HepG2 (cell line): ENCODE measurements around the gene HDHD3. TPM values are rescaled to one million over a fixed set of nuclear protein-coding genes. Genes with fewer than 3 reads are reported as not detected.

ENCODE experiments used
- CCDC6 ChIP-seq: sonication (generic); formaldehyde crosslinking; IDR thresholded peaks from 2 replicates; pipeline ENCODE4 v1.8.1; 2022; ENCODE audit warnings: mild to moderate bottlenecking, missing genetic modification reagents, moderate library complexity
- ELF1 ChIP-seq: sonication (generic); formaldehyde crosslinking; IDR thresholded peaks from 2 replicates; pipeline ENCODE4 v1.4.0; 2020; ENCODE audit warnings: missing genetic modification reagents
- FLYWCH1 ChIP-seq: sonication (generic); formaldehyde crosslinking; IDR thresholded peaks from 2 replicates; pipeline ENCODE4 v1.8.1; 2023; ENCODE audit warnings: mild to moderate bottlenecking, missing genetic modification reagents
- GLI4 ChIP-seq: sonication (generic); formaldehyde crosslinking; IDR thresholded peaks from 2 replicates; pipeline ENCODE4 v1.5.1; 2020; ENCODE audit warnings: missing genetic modification reagents, mild to moderate bottlenecking, moderate library complexity, borderline replicate concordance
- HNF1B ChIP-seq: sonication (generic); formaldehyde crosslinking; IDR thresholded peaks from 2 replicates; pipeline ENCODE4 v1.5.1; 2020; ENCODE audit warnings: mild to moderate bottlenecking, moderate library complexity, missing genetic modification reagents
- HOXA9 ChIP-seq: sonication (generic); formaldehyde crosslinking; IDR thresholded peaks from 2 replicates; pipeline ENCODE4 v1.8.1; 2022; ENCODE audit warnings: missing genetic modification reagents, mild to moderate bottlenecking, moderate library complexity, borderline replicate concordance
- KLF12 ChIP-seq: sonication (generic); formaldehyde crosslinking; IDR thresholded peaks from 2 replicates; pipeline ENCODE4 v1.4.0; 2020; ENCODE audit warnings: missing genetic modification reagents, borderline replicate concordance
- MAF1 ChIP-seq: sonication (generic); formaldehyde crosslinking; IDR thresholded peaks from 2 replicates; pipeline ENCODE4 v1.5.0; 2020; ENCODE audit warnings: missing genetic modification reagents, borderline replicate concordance
- MXI1 ChIP-seq: IDR thresholded peaks from 3 replicates; pipeline ENCODE4 v1.6.1; 2012; ENCODE audit warnings: low read depth, low read length, inconsistent platforms, borderline replicate concordance
- NFE2L2 ChIP-seq: fragments of 150-350 bp; IDR thresholded peaks from 2 replicates; pipeline ENCODE4 v1.6.1; 2014; ENCODE audit warnings: low read length
- POLR2G ChIP-seq: fragments of 200-400 bp; formaldehyde crosslinking; IDR thresholded peaks from 2 replicates; pipeline ENCODE4 v1.6.1; 2018; ENCODE audit warnings: mild to moderate bottlenecking, low read depth, low read length, moderate library complexity
- REL ChIP-seq: sonication (generic); formaldehyde crosslinking; conservative IDR thresholded peaks from 2 replicates; pipeline ENCODE4 v1.8.0; 2022; ENCODE audit warnings: mild to moderate bottlenecking, missing genetic modification reagents, moderate library complexity
- SP2 ChIP-seq: sonication (generic); formaldehyde crosslinking; IDR thresholded peaks from 2 replicates; pipeline ENCODE4 v1.5.1; 2020; ENCODE audit warnings: mild to moderate bottlenecking, missing genetic modification reagents
- TAF1 ChIP-seq: sonication (generic); formaldehyde crosslinking; IDR thresholded peaks from 2 replicates; pipeline ENCODE4 v1.4.0; 2020; ENCODE audit warnings: missing genetic modification reagents
- ZNF274 ChIP-seq: sonication (generic); formaldehyde crosslinking; IDR thresholded peaks from 2 replicates; pipeline ENCODE4 v1.5.1; 2020; ENCODE audit warnings: mild to moderate bottlenecking, missing genetic modification reagents
- ZNF543 ChIP-seq: sonication (generic); formaldehyde crosslinking; IDR thresholded peaks from 2 replicates; pipeline ENCODE4 v1.4.0; 2020; ENCODE audit warnings: mild to moderate bottlenecking, missing genetic modification reagents
- ZNF546 ChIP-seq: sonication (generic); formaldehyde crosslinking; conservative IDR thresholded peaks from 2 replicates; pipeline ENCODE4 v1.8.1; 2023; ENCODE audit warnings: mild to moderate bottlenecking, missing genetic modification reagents
- ZNF605 ChIP-seq: sonication (generic); formaldehyde crosslinking; IDR thresholded peaks from 2 replicates; pipeline ENCODE4 v1.8.0; 2022; ENCODE audit warnings: mild to moderate bottlenecking, missing genetic modification reagents
- ZNF615 ChIP-seq: sonication (generic); formaldehyde crosslinking; IDR thresholded peaks from 2 replicates; pipeline ENCODE4 v1.5.0; 2020; ENCODE audit warnings: mild to moderate bottlenecking, missing genetic modification reagents, borderline replicate concordance
- polyA plus RNA-seq, 8 experiments: library from polyadenylated mRNA; depleted of rRNA in 3 of 8; stranded (reverse) in 7 of 8; unstranded in 1 of 8; fragments of >200 nt; fragmentation: Illumina TruSeq in 4 of 8; extraction: Trizol in 4 of 8; gene quantifications; 2 replicates each; pipeline versions ENCODE4 v1.2.1 to v1.2.3, GENCODE V29; 2011 to 2016; ENCODE audit warnings: low read depth in 4 of 8, missing spikeins in 1 of 8, mixed read lengths in 1 of 8; ENCODE audit not compliant: insufficient read depth in 1 of 8
- total RNA-seq, 5 experiments: library from RNA; depleted of rRNA; stranded (reverse); fragments of >200 nt; fragmentation: Illumina TruSeq; extraction: Trizol; gene quantifications; 2 replicates each; pipeline ENCODE4 v1.2.3, GENCODE V29; 2016; ENCODE audit warnings: low read depth in 1 of 5
- TF ChIP-seq, protein P1 (sequence below): IDR thresholded peaks from 2 replicates; pipeline ENCODE4 v1.6.1; 2016; ENCODE audit warnings: mild to moderate bottlenecking
- TF ChIP-seq, protein P2 (sequence below): sonication (generic); formaldehyde crosslinking; IDR thresholded peaks from 2 replicates; pipeline ENCODE4 v1.5.0; 2020; ENCODE audit warnings: mild to moderate bottlenecking, missing genetic modification reagents
- TF ChIP-seq, protein P3 (sequence below): sonication (generic); formaldehyde crosslinking; IDR thresholded peaks from 2 replicates; pipeline ENCODE4 v1.8.0; 2022; ENCODE audit warnings: missing genetic modification reagents, mild to moderate bottlenecking, moderate library complexity, borderline replicate concordance

HDHD3 gene
- total and polyA plus RNA-seq, 2 of the 13 experiments (the other 11 are each of a cell fraction or from before 2014, with no cell fraction given): 23.1 to 38.5 TPM

GRCh38 chr9:113376634-113377567 lies at the start of gene HDHD3 (continued):
- no peak; the same call in 1 of the 2 replicates for TF ChIP-seq SP2 (CRISPR knock-in tag)
- TF ChIP-seq NFE2L2: no peak
- no peak; the same call in 2 of the 3 replicates for TF ChIP-seq MXI1
- TF ChIP-seq ZNF543: no peak; the same call in 1 of the 2 replicates
- TF ChIP-seq ZNF615 (CRISPR knock-in tag): no peak
- TF ChIP-seq ZNF274 (CRISPR knock-in tag): no peak
- TF ChIP-seq MAF1 (CRISPR knock-in tag): peak; percentile 57; the same call in 1 of the 2 replicates
- no peak for TF ChIP-seq GLI4
- TF ChIP-seq TAF1 (CRISPR knock-in tag): peak; percentile 92
- 0 out of 2 replicates have a peak, but pooled peaks have one; percentile 45 for TF ChIP-seq KLF12
- no peak for TF ChIP-seq FLYWCH1 (CRISPR knock-in tag)
- TF ChIP-seq REL: no peak
- peak; percentile 9; the same call in 1 of the 2 replicates for TF ChIP-seq ZNF605 (CRISPR knock-in tag)
- TF ChIP-seq HNF1B (CRISPR knock-in tag): peak; percentile 34
- peak; percentile 79; the same call in 1 of the 2 replicates for TF ChIP-seq ZNF546
- TF ChIP-seq, protein P1, sequence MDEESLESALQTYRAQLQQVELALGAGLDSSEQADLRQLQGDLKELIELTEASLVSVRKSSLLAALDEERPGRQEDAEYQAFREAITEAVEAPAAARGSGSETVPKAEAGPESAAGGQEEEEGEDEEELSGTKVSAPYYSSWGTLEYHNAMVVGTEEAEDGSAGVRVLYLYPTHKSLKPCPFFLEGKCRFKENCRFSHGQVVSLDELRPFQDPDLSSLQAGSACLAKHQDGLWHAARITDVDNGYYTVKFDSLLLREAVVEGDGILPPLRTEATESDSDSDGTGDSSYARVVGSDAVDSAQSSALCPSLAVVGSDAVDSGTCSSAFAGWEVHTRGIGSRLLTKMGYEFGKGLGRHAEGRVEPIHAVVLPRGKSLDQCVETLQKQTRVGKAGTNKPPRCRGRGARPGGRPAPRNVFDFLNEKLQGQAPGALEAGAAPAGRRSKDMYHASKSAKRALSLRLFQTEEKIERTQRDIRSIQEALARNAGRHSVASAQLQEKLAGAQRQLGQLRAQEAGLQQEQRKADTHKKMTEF (CRISPR knock-in tag): peak; percentile 88
- TF ChIP-seq CCDC6 (CRISPR knock-in tag): 0 out of 2 replicates have a peak, but pooled peaks have one; percentile 43
- TF ChIP-seq, protein P2, sequence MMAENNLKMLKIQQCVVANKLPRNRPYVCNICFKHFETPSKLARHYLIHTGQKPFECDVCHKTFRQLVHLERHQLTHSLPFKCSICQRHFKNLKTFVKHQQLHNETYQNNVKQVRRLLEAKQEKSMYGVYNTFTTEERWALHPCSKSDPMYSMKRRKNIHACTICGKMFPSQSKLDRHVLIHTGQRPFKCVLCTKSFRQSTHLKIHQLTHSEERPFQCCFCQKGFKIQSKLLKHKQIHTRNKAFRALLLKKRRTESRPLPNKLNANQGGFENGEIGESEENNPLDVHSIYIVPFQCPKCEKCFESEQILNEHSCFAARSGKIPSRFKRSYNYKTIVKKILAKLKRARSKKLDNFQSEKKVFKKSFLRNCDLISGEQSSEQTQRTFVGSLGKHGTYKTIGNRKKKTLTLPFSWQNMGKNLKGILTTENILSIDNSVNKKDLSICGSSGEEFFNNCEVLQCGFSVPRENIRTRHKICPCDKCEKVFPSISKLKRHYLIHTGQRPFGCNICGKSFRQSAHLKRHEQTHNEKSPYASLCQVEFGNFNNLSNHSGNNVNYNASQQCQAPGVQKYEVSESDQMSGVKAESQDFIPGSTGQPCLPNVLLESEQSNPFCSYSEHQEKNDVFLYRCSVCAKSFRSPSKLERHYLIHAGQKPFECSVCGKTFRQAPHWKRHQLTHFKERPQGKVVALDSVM (CRISPR knock-in tag): 0 out of 2 replicates have a peak, but pooled peaks have one; percentile 10
- peak; percentile 76; the same call in 1 of the 2 replicates for TF ChIP-seq HOXA9 (CRISPR knock-in tag)
- 0 out of 2 replicates have a peak, but pooled peaks have one; percentile 40 for TF ChIP-seq ELF1 (CRISPR knock-in tag)
- peak; percentile 82 for TF ChIP-seq POLR2G
- TF ChIP-seq, protein P3, sequence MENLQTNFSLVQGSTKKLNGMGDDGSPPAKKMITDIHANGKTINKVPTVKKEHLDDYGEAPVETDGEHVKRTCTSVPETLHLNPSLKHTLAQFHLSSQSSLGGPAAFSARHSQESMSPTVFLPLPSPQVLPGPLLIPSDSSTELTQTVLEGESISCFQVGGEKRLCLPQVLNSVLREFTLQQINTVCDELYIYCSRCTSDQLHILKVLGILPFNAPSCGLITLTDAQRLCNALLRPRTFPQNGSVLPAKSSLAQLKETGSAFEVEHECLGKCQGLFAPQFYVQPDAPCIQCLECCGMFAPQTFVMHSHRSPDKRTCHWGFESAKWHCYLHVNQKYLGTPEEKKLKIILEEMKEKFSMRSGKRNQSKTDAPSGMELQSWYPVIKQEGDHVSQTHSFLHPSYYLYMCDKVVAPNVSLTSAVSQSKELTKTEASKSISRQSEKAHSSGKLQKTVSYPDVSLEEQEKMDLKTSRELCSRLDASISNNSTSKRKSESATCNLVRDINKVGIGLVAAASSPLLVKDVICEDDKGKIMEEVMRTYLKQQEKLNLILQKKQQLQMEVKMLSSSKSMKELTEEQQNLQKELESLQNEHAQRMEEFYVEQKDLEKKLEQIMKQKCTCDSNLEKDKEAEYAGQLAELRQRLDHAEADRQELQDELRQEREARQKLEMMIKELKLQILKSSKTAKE (CRISPR knock-in tag): peak; percentile 58
